H9 (cell line): ENCODE data around the gene UTP18. TPM values are rescaled to one million over a fixed set of nuclear protein-coding genes. Genes with fewer than 3 reads are reported as not detected.

Experiments used
- DNase-seq: peaks from one replicate; pipeline ENCODE4 v3.0.0-alpha.2; 2017
- H2AFZ ChIP-seq: one replicate; pipeline ENCODE4 v1.6.1; 2013; ENCODE audit warnings: mild to moderate bottlenecking, low read length, control low read depth, moderate library complexity
- H2AK5ac ChIP-seq: 2 replicates; pipeline ENCODE4 v1.6.1; 2013; ENCODE audit warnings: low read length, control low read depth, mixed read lengths; ENCODE audit not compliant: insufficient read length
- H2BK120ac ChIP-seq: one replicate; pipeline ENCODE4 v1.6.1; 2013; ENCODE audit warnings: low read depth, mild to moderate bottlenecking, low read length, control low read depth, inconsistent platforms; ENCODE audit not compliant: poor library complexity, severe bottlenecking
- H2BK12ac ChIP-seq: 2 replicates; pipeline ENCODE4 v1.6.1; 2013; ENCODE audit warnings: low read length, control low read depth, mixed read lengths, low read depth; ENCODE audit not compliant: insufficient read length
- H2BK15ac ChIP-seq: 2 replicates; pipeline ENCODE4 v1.6.1; 2013; ENCODE audit warnings: low read depth, low read length, control low read depth
- H2BK20ac ChIP-seq: one replicate; pipeline ENCODE4 v1.6.1; 2013; ENCODE audit warnings: low read depth, mild to moderate bottlenecking, low read length, control low read depth, inconsistent platforms; ENCODE audit not compliant: poor library complexity, severe bottlenecking
- H2BK5ac ChIP-seq: 2 replicates; pipeline ENCODE4 v1.6.1; 2013; ENCODE audit warnings: low read length, control low read depth, mixed read lengths; ENCODE audit not compliant: insufficient read length
- H3K14ac ChIP-seq: 2 replicates; pipeline ENCODE4 v1.6.1; 2013; ENCODE audit warnings: low read length, control low read depth; ENCODE audit not compliant: insufficient read depth
- H3K18ac ChIP-seq: 2 replicates; pipeline ENCODE4 v1.6.1; 2013; ENCODE audit warnings: low read depth, mild to moderate bottlenecking, mixed read lengths, low read length, control low read depth; ENCODE audit not compliant: insufficient read length
- H3K23ac ChIP-seq: 2 replicates; pipeline ENCODE4 v1.6.1; 2013; ENCODE audit warnings: low read length, control low read depth, mixed read lengths, low read depth; ENCODE audit not compliant: insufficient read length
- H3K23me2 ChIP-seq: 2 replicates; pipeline ENCODE4 v1.6.1; 2013; ENCODE audit warnings: low read depth, mild to moderate bottlenecking, mixed read lengths, low read length, control low read depth; ENCODE audit not compliant: insufficient read length, poor library complexity, severe bottlenecking
- H3K27ac ChIP-seq: 2 replicates; pipeline ENCODE4 v1.5.1; 2013; ENCODE audit warnings: low read length, control low read depth, mixed read lengths, low read depth; ENCODE audit not compliant: insufficient read length
- H3K27me3 ChIP-seq: 2 replicates; pipeline ENCODE4 v1.6.1; 2013; ENCODE audit warnings: low read length, control low read depth, inconsistent platforms; ENCODE audit not compliant: insufficient read depth
- H3K4ac ChIP-seq: 2 replicates; pipeline ENCODE4 v1.6.1; 2013; ENCODE audit warnings: low read depth, mild to moderate bottlenecking, control low read depth, inconsistent platforms, low read length, moderate library complexity
- H3K4me1 ChIP-seq: 2 replicates; pipeline ENCODE4 v1.6.1; 2013; ENCODE audit warnings: low read length, control low read depth, inconsistent platforms; ENCODE audit not compliant: insufficient read depth
- H3K4me2 ChIP-seq: 2 replicates; pipeline ENCODE4 v1.6.1; 2013; ENCODE audit warnings: low read length, control low read depth, mixed read lengths; ENCODE audit not compliant: insufficient read length, insufficient read depth
- H3K56ac ChIP-seq: 2 replicates; pipeline ENCODE4 v1.6.1; 2013; ENCODE audit warnings: low read depth, mild to moderate bottlenecking, mixed read lengths, low read length, control low read depth; ENCODE audit not compliant: insufficient read length
- H3K79me1 ChIP-seq: 2 replicates; pipeline ENCODE4 v1.6.1; 2013; ENCODE audit warnings: low read depth, mild to moderate bottlenecking, moderate library complexity, low read length, control low read depth, inconsistent platforms; ENCODE audit not compliant: insufficient read depth, poor library complexity, severe bottlenecking
- H3K79me2 ChIP-seq: 2 replicates; pipeline ENCODE4 v1.6.1; 2013; ENCODE audit warnings: low read length, control low read depth, inconsistent platforms; ENCODE audit not compliant: insufficient read depth
- H3K9ac ChIP-seq: 2 replicates; pipeline ENCODE4 v1.6.1; 2013; ENCODE audit warnings: low read length, control low read depth, mixed read lengths; ENCODE audit not compliant: insufficient read length; ENCODE audit errors: extremely low read depth
- H3K9me3 ChIP-seq: one replicate; pipeline ENCODE4 v1.6.1; 2013; ENCODE audit warnings: low read depth, low read length, inconsistent platforms; ENCODE audit not compliant: control insufficient read depth
- H3T11ph ChIP-seq: one replicate; pipeline ENCODE4 v1.6.1; 2013; ENCODE audit warnings: mild to moderate bottlenecking, low read length, control low read depth, inconsistent platforms
- H4K20me1 ChIP-seq: one replicate; pipeline ENCODE4 v1.6.1; 2013; ENCODE audit not compliant: control insufficient read depth, insufficient read length, insufficient read depth
- H4K5ac ChIP-seq: 2 replicates; pipeline ENCODE4 v1.6.1; 2013; ENCODE audit warnings: low read depth, mild to moderate bottlenecking, mixed read lengths, low read length, control low read depth; ENCODE audit not compliant: insufficient read length
- H4K8ac ChIP-seq: replicated peaks from 2 replicates; pipeline ENCODE4 v1.6.1; 2013; ENCODE audit warnings: low read length, control low read depth, mixed read lengths, low read depth; ENCODE audit not compliant: insufficient read length
- H4K91ac ChIP-seq: 2 replicates; pipeline ENCODE4 v1.6.1; 2013; ENCODE audit warnings: low read depth, mild to moderate bottlenecking, moderate library complexity, mixed read lengths, low read length, control low read depth; ENCODE audit not compliant: insufficient read length
- H3K27ac Mint-ChIP-seq, 3 experiments: 2 replicates in 2 of 3; 3 replicates in 1 of 3; pipeline ENCODE4 v1.8.0; 2020 to 2021; ENCODE audit warnings: mixed read lengths in 3 of 3, mild to moderate bottlenecking in 1 of 3, moderate library complexity in 1 of 3
- H3K27me3 Mint-ChIP-seq: 2 replicates; pipeline ENCODE4 v1.8.0; 2021; ENCODE audit warnings: low read depth, mild to moderate bottlenecking, moderate library complexity, mixed read lengths
- H3K36me3 Mint-ChIP-seq, 3 experiments: 2 replicates in 2 of 3; 3 replicates in 1 of 3; pipeline ENCODE4 v1.8.0; 2020 to 2021; ENCODE audit warnings: low read depth in 3 of 3, mixed read lengths in 3 of 3; ENCODE audit not compliant: insufficient read depth in 1 of 3
- H3K4me1 Mint-ChIP-seq, 2 experiments: 2 replicates each; pipeline ENCODE4 v1.8.0; 2020; ENCODE audit warnings: mixed read lengths in 2 of 2
- H3K4me3 Mint-ChIP-seq, 2 experiments: 2 replicates in 1 of 2; 3 replicates in 1 of 2; pipeline ENCODE4 v1.8.0; 2020 to 2021; ENCODE audit warnings: mild to moderate bottlenecking in 2 of 2, mixed read lengths in 2 of 2, moderate library complexity in 1 of 2
- H3K9me3 Mint-ChIP-seq, 2 experiments: 2 replicates in 1 of 2; 3 replicates in 1 of 2; pipeline ENCODE4 v1.8.0; 2020; ENCODE audit warnings: mild to moderate bottlenecking in 2 of 2, mixed read lengths in 2 of 2, moderate library complexity in 1 of 2
- WGBS: extraction: QIAGEN DNeasy Blood & Tissue Kit; methylation state at CpG from one replicate; pipeline ENCODE4 v1.1.7; 2013; ENCODE audit warnings: missing lambda C conversion rate, low lambda C conversion rate, mixed read lengths; ENCODE audit not compliant: insufficient read length; ENCODE audit errors: extremely low coverage; 5-methylcytosine and 5-hydroxymethylcytosine counted together
- total RNA-seq: library from RNA; stranded (reverse); gene quantifications from 2 replicates; pipeline ENCODE4 v1.2.1, GENCODE V29; 2021
- TF ChIP-seq, protein P1 (sequence below): fragments of 200-600 bp; sonication (generic); conservative IDR thresholded peaks from 3 replicates; pipeline ENCODE4 v1.8.0; 2021; ENCODE audit warnings: antibody characterized with exemption, mild to moderate bottlenecking

The UTP18 gene
- total RNA-seq, 1 experiment from 2014 or later, result 79.5 TPM

DNA sequence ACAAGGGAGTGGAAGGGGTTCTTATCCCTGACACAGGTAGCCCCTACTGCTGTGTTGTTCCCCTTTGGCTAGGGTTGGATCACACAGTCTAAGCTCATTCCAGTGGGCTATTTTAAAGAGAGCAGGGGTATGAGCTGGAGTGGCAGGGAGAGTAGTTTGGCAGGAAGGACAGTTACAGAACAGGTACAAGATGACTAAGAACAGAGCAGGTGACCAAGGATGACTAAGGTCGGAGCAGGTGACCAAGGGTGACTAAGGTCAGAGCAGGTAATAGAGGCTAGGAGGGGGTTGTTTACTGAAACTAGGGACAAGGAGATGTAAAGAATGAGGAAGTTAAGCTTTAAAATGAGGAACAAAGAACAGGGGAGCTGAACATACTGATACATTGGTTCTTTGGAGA lies 58.8 kb downstream of the UTP18 start:
- H4K5ac ChIP-seq, result no peak overlapping the region
- H4K20me1 ChIP-seq, result no peaks in the 10 kb centered on the region
- no peak overlapping the region for H2AFZ ChIP-seq
- H3K27ac ChIP-seq, result no peak overlapping the region
- no peaks in the 10 kb centered on the region for H3K23me2 ChIP-seq
- Mint-ChIP-seq H3K27ac (no peak overlapping the region), H3K27me3 (peaks cover 1% of the 10 kb centered on the region; the same call in 1 of the 2 replicates), H3K4me1 (peaks cover 7 to 8% of the 10 kb centered on the region in 2 experiments), H3K9me3 (peaks cover 27 to 30% of the 10 kb centered on the region in 2 experiments), H3K36me3 (peaks cover 11 to 26% (median 15%) of the 10 kb centered on the region in 3 experiments; a peak in 6 of 7 replicates), H3K4me3 (no peak overlapping the region)
- no peak overlapping the region for H2BK15ac ChIP-seq
- H3K56ac ChIP-seq, result no peak overlapping the region
- H4K91ac ChIP-seq, result no peak overlapping the region
- no peak overlapping the region for H3K14ac ChIP-seq
- no peak overlapping the region for H2AK5ac ChIP-seq
- no peak overlapping the region for H2BK5ac ChIP-seq
- H2BK12ac ChIP-seq, result no peak overlapping the region
- H3K27me3 ChIP-seq, result no peaks in the 10 kb centered on the region
- no peak overlapping the region for H3T11ph ChIP-seq
- WGBS, result no CpG with 5 or more reads among the region's 1 CpG
- no peaks in the 10 kb centered on the region for H3K79me1 ChIP-seq
- H3K4me1 ChIP-seq, result no peaks in the 10 kb centered on the region; the same call in 1 of the 2 replicates
- H3K23ac ChIP-seq, result no peak overlapping the region
- H3K9ac ChIP-seq, result no peak overlapping the region
- H2BK120ac ChIP-seq, result no peak overlapping the region
- no peak overlapping the region for H2BK20ac ChIP-seq
- H3K79me2 ChIP-seq, result no peaks in the 10 kb centered on the region
- no peak overlapping the region for H3K4me2 ChIP-seq
- no peak overlapping the region for H3K4ac ChIP-seq
- H3K18ac ChIP-seq, result no peak overlapping the region
- no peak for DNase-seq
- H3K9me3 ChIP-seq, result no peaks in the 10 kb centered on the region
- no peak overlapping the region for H4K8ac ChIP-seq
- TF ChIP-seq, protein P1, sequence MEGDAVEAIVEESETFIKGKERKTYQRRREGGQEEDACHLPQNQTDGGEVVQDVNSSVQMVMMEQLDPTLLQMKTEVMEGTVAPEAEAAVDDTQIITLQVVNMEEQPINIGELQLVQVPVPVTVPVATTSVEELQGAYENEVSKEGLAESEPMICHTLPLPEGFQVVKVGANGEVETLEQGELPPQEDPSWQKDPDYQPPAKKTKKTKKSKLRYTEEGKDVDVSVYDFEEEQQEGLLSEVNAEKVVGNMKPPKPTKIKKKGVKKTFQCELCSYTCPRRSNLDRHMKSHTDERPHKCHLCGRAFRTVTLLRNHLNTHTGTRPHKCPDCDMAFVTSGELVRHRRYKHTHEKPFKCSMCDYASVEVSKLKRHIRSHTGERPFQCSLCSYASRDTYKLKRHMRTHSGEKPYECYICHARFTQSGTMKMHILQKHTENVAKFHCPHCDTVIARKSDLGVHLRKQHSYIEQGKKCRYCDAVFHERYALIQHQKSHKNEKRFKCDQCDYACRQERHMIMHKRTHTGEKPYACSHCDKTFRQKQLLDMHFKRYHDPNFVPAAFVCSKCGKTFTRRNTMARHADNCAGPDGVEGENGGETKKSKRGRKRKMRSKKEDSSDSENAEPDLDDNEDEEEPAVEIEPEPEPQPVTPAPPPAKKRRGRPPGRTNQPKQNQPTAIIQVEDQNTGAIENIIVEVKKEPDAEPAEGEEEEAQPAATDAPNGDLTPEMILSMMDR, result no peak
